Panc1 (cell line): ENCODE results near the gene PRKG1.

Experiments used
- CTCF ChIP-seq: fragments of 450-650 bp; IDR thresholded peaks from 2 replicates; pipeline ENCODE4 v1.5.1; 2017; ENCODE audit warnings: mild to moderate bottlenecking
- POLR2AphosphoS5 ChIP-seq: IDR thresholded peaks from 2 replicates; pipeline ENCODE4 v1.6.1; 2012; ENCODE audit warnings: mild to moderate bottlenecking, low read depth, low read length, moderate library complexity
- TCF7L2 ChIP-seq: IDR thresholded peaks from 2 replicates; pipeline ENCODE4 v1.6.1; 2011; ENCODE audit warnings: mild to moderate bottlenecking, low read depth, low read length, inconsistent platforms

GRCh38 chr10:51956822-51957221 lies 882.5 kb downstream of the PRKG1 start:
- TF ChIP-seq CTCF (no peak), POLR2AphosphoS5 (no peak), TCF7L2 (no peak)
